Activated T-helper 1 cell treated with anti-CD3 and anti-CD28 coated beads, Interleukin-12 subunit alpha, Interleukin-12 subunit beta, Interleukin-2, Interleukin-4 antibody, amounts not matched to agents 30 ng/mL and 10 ng/mL and 1 ng/mL, durations not matched to agents 14 hours and 24 hours and 36 hours (primary cell): Measurements from ENCODE around the gene KIAA1217. TPM values are rescaled to one million over a fixed set of nuclear protein-coding genes. Genes with fewer than 3 reads are reported as not detected.

Experiments
- DNase-seq: peaks from one replicate; pipeline ENCODE4 v3.0.0; 2021; ENCODE audit warnings: low spot score
- H3K27ac Mint-ChIP-seq: one replicate; pipeline ENCODE4 v1.8.0; 2021; ENCODE audit warnings: mild to moderate bottlenecking, mixed read lengths
- H3K27me3 Mint-ChIP-seq: one replicate; pipeline ENCODE4 v1.8.0; 2022; ENCODE audit warnings: mild to moderate bottlenecking, moderate library complexity, mixed read lengths; ENCODE audit not compliant: insufficient read depth
- H3K36me3 Mint-ChIP-seq: one replicate; pipeline ENCODE4 v1.8.0; 2021; ENCODE audit warnings: low read depth, mixed read lengths
- H3K4me1 Mint-ChIP-seq: one replicate; pipeline ENCODE4 v1.8.0; 2021; ENCODE audit warnings: low read depth, mixed read lengths
- H3K4me3 Mint-ChIP-seq: one replicate; pipeline ENCODE4 v1.8.0; 2021; ENCODE audit warnings: mild to moderate bottlenecking, moderate library complexity, mixed read lengths
- H3K9me3 Mint-ChIP-seq: one replicate; pipeline ENCODE4 v1.8.0; 2021; ENCODE audit warnings: mixed read lengths
- intact Hi-C: fragments of 100-400 bp; cut with micrococcal nuclease; formaldehyde crosslinking; loops from one replicate; pipeline ENCODE4 v1.15.1; 2024
- total RNA-seq: library from RNA; stranded (reverse); gene quantifications from 2 replicates; pipeline ENCODE4 v1.2.3, GENCODE V29; 2022

The KIAA1217 gene
- total RNA-seq, 1 donor from 2014 or later = 6.4 TPM

GRCh38 chr10:24406809-24407483 is 198.0 kb downstream of the KIAA1217 start:
- H3K27ac Mint-ChIP-seq = no peak overlapping the region
- H3K27me3 Mint-ChIP-seq = peaks cover 11% of the 10 kb centered on the region
- DNase-seq = no peak
- H3K4me1 Mint-ChIP-seq = no peaks in the 10 kb centered on the region
- no peaks in the 10 kb centered on the region for H3K9me3 Mint-ChIP-seq
- intact Hi-C loops = no loop called here
- H3K36me3 Mint-ChIP-seq = no peaks in the 10 kb centered on the region
- no peak overlapping the region for H3K4me3 Mint-ChIP-seq

DNA sequence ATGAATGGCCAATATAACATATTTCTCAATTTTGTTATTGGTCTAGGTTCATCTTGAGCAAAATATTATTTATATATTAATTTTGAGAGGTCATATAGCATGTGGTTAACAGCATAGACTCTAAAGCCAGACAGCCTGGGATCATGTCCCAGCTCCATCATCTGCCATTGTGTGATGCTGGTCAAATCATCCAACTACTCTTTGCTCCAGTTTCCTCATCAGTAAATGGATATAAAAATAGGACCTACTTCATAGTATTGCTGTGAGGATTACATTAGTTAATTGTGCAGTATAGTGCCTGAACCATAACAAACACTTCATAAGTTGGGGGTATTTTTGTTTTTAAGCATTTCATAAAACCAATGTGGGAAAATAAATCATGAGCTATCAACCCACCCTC is 199.0 kb downstream of the KIAA1217 start:
- Mint-ChIP-seq H3K36me3 (no peaks in the 10 kb centered on the region), H3K9me3 (no peaks in the 10 kb centered on the region), H3K4me3 (no peak overlapping the region)

DNA sequence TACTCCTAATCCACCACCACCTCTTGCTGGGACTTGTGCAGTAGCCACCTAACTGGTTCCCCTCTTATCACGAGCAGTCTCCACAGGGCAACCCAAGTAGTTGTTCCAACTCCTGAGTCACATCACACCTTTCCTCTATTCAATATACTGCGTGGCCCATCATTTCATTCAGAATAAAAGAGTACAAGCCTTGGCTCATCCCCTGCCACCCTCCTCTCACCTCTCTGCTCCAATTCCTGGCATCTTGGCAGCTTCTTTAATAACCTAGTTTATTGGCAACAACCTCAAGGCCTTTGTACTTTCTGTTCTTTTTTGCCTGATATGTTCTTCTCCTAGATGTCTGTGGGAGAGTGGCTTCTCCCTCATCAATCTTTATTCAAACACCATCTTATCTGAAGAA is 199.4 kb downstream of the KIAA1217 start:
- no peaks in the 10 kb centered on the region for H3K36me3 Mint-ChIP-seq
- no peaks in the 10 kb centered on the region for H3K4me1 Mint-ChIP-seq
- DNase-seq = no peak
- H3K9me3 Mint-ChIP-seq = no peaks in the 10 kb centered on the region
- no peak overlapping the region for H3K4me3 Mint-ChIP-seq
- H3K27ac Mint-ChIP-seq = no peak overlapping the region
- peaks cover 7% of the 10 kb centered on the region for H3K27me3 Mint-ChIP-seq
- intact Hi-C loops = no loop called here

More for the DNA sequence above, 199.0 kb downstream of the KIAA1217 start:
- H3K27ac Mint-ChIP-seq = no peak overlapping the region
- no peaks in the 10 kb centered on the region for H3K4me1 Mint-ChIP-seq
- intact Hi-C loops = no loop called here
- no peak for DNase-seq
- peaks cover 7% of the 10 kb centered on the region for H3K27me3 Mint-ChIP-seq

GRCh38 chr10:24414597-24414996 is 205.7 kb downstream of the KIAA1217 start:
- Mint-ChIP-seq H3K36me3 (peaks cover 2% of the 10 kb centered on the region), H3K27me3 (peaks cover 4% of the 10 kb centered on the region), H3K4me3 (no peak overlapping the region), H3K4me1 (no peaks in the 10 kb centered on the region), H3K9me3 (no peaks in the 10 kb centered on the region), H3K27ac (no peak overlapping the region)
- DNase-seq = no peak
- intact Hi-C loops = loop anchor here (1.0 to 2.0 kb wide), 2 partner anchors 32 to 52 kb away; no protein-coding TSS in a partner anchor

- no peaks in the 10 kb centered on the region for H3K27me3 Mint-ChIP-seq
- intact Hi-C loops = loop anchor here (2.0 kb wide), 1 partner anchor 33 kb away; no protein-coding TSS in a partner anchor
- H3K4me1 Mint-ChIP-seq = no peaks in the 10 kb centered on the region
- H3K27ac Mint-ChIP-seq = no peak overlapping the region
- peaks cover 2% of the 10 kb centered on the region for H3K36me3 Mint-ChIP-seq
- no peaks in the 10 kb centered on the region for H3K9me3 Mint-ChIP-seq
- H3K4me3 Mint-ChIP-seq = no peak overlapping the region
- no peak for DNase-seq
Measured at GRCh38 chr10:24415455-24416125, 206.7 kb downstream of the KIAA1217 start.

- Mint-ChIP-seq H3K27me3 (no peaks in the 10 kb centered on the region), H3K9me3 (no peaks in the 10 kb centered on the region), H3K4me1 (no peaks in the 10 kb centered on the region), H3K36me3 (peaks cover 2% of the 10 kb centered on the region), H3K4me3 (no peak overlapping the region), H3K27ac (no peak overlapping the region)
- DNase-seq = no peak
- intact Hi-C loops = no loop called here
Measured at GRCh38 chr10:24416248-24416647, 207.3 kb downstream of the KIAA1217 start.

DNA sequence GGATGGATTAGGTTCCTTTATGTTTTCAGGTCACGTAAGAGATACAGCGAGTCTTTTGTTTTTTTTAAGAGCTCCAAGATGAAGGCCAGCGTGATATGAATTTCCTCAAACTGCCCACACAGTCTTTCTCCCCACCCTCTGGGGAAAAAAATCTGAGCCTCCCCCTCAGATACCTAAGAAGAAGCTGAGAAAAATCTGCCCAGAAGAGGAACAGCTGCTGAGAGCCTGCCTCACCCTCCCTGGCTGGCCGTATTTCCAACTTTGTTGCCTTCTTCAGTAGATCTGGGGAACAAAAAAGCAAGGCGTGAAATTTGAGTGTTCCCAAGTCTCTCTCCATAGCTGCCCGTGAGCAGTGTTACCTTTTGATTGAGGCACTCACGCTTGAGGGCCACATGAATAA is 208.1 kb downstream of the KIAA1217 start:
- intact Hi-C loops = no loop called here
- no peaks in the 10 kb centered on the region for H3K9me3 Mint-ChIP-seq

GRCh38 chr10:24418532-24418931 is 209.6 kb downstream of the KIAA1217 start:
- H3K27ac Mint-ChIP-seq = no peak overlapping the region
- H3K4me3 Mint-ChIP-seq = no peak overlapping the region
- DNase-seq = no peak
- H3K36me3 Mint-ChIP-seq = peaks cover 2% of the 10 kb centered on the region
- no peaks in the 10 kb centered on the region for H3K9me3 Mint-ChIP-seq
- no peaks in the 10 kb centered on the region for H3K27me3 Mint-ChIP-seq
- no peaks in the 10 kb centered on the region for H3K4me1 Mint-ChIP-seq
- intact Hi-C loops = loop anchor here (1.0 kb wide), 1 partner anchor 85 kb away; no protein-coding TSS in a partner anchor

More for the DNA sequence above, 208.1 kb downstream of the KIAA1217 start:
- no peak for DNase-seq
- H3K36me3 Mint-ChIP-seq = peaks cover 2% of the 10 kb centered on the region
- H3K27me3 Mint-ChIP-seq = no peaks in the 10 kb centered on the region
- H3K4me1 Mint-ChIP-seq = no peaks in the 10 kb centered on the region
- H3K27ac Mint-ChIP-seq = no peak overlapping the region
- no peak overlapping the region for H3K4me3 Mint-ChIP-seq

DNA sequence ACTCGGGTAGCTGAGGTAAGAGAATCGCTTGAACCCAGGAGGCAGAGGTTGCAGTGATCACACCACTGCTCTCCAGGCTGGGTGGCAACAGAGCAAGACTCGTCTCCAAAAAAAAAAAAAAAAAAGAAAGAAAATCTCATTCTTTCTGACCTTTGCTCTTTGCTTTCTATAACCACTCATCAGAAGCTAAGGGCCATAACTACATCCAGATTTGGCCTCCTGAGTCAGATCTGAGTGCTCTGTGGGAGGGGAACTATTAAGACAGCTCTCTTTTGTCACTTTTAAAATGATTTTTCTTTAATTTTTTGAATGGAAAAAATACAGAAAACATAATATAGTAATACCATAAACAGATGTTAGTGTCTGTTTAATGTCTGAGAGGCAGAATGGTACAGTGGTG is 210.1 kb downstream of the KIAA1217 start:
- Mint-ChIP-seq H3K27me3 (no peaks in the 10 kb centered on the region), H3K27ac (no peak overlapping the region), H3K4me1 (no peaks in the 10 kb centered on the region), H3K9me3 (no peaks in the 10 kb centered on the region), H3K4me3 (no peak overlapping the region), H3K36me3 (peaks cover 2% of the 10 kb centered on the region)
- intact Hi-C loops = no loop called here
- DNase-seq = no peak

DNA sequence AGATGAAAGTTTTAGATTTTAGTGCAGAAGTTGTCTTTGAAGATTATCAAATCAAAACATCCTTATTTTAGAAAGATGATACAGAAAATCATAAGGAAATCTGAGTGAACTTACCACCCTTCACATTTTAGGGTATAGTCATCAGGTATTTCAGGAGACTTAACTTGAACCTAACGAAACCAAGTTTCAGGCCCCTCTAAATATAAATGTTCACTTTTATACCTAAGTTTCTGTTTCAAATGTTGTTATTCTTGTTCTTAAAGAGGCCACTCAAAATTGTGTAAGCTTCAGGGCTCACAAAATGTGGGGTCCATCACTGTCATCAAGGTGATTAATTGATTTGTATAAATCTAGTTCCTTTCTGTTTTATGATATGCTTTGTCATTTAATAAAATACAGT is 216.2 kb downstream of the KIAA1217 start:
- Mint-ChIP-seq H3K36me3 (no peaks in the 10 kb centered on the region), H3K9me3 (no peaks in the 10 kb centered on the region), H3K27me3 (peaks cover 4% of the 10 kb centered on the region), H3K4me3 (no peak overlapping the region), H3K4me1 (no peaks in the 10 kb centered on the region), H3K27ac (no peak overlapping the region)
- intact Hi-C loops = no loop called here
- no peak for DNase-seq

DNA sequence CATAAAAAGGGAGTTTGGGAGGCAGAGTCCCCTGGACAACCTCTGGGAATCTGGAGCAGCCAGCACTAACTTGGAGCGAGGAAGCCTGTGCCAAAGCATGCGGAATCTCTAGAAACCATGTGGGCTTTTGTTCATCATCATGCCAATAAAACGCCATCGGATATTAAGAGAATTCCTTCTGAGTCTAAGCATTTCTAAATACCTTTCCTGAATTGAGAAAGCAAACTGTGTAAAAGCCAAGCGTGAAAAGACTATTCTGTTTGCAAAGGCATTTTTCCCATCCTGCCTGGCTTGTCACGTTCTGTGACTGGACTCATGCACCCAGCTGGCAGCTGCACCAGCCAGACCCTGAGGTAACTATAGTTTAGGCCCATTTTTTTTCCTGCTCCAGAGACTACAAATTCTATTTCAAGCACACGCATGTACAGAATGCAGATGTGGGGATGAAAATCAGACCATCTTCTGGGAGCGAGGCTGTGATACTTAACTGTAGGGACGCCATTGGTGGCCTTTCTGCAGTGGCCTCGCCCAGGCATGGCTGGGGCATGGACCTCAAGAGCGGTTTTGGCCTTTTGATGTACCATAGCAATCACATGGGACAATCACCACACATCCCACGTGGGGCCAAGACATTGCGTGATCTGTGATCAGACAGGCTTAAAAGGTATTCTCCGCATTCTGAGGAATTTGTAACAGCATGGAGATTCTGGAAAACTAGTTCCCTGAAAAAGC is 218.9 kb downstream of the KIAA1217 start:
- Mint-ChIP-seq H3K27ac (no peak overlapping the region), H3K27me3 (peaks cover 4% of the 10 kb centered on the region), H3K4me3 (no peak overlapping the region), H3K36me3 (no peaks in the 10 kb centered on the region), H3K4me1 (no peaks in the 10 kb centered on the region), H3K9me3 (no peaks in the 10 kb centered on the region)
- intact Hi-C loops = no loop called here
- no peak for DNase-seq

DNA sequence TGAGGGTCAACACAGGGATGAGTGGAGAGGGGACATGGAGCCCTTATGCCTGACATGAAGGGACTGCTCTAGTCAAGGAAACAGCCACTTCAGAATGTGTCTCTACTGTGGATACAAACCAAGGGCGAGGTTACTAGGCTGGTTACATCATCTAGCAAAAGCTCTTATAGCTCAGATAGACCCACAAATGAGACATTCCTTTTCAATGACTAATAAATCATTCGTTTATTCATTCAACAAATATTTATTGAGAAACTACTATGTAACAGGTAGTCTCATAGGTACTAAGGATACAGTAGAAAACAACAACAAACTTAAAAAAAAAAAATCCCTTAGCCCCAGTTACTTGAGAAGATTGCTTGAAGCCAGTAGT is 219.5 kb downstream of the KIAA1217 start:
- intact Hi-C loops = no loop called here
- Mint-ChIP-seq H3K4me1 (no peaks in the 10 kb centered on the region), H3K4me3 (no peak overlapping the region), H3K27me3 (peaks cover 4% of the 10 kb centered on the region), H3K9me3 (no peaks in the 10 kb centered on the region), H3K27ac (no peak overlapping the region), H3K36me3 (no peaks in the 10 kb centered on the region)
- no peak for DNase-seq

DNA sequence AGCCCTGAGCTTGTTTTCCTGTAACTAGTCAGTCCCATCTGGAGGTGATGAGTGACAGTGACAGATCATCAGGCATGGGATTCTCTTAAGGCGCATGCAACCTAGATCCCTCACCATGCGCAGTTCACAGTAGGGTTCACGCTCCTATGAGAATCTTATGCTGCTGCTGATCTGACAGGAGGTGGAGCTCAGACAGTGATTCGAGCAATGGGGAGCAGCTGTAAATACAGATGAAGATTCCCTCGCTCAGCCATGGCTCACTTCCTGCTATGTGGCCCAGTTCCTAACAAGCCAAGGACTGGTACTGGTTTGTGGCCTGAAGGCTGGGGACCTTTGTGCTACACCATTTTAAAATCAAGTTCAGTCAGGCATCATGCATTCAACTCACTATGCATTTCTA is 221.7 kb downstream of the KIAA1217 start:
- Mint-ChIP-seq H3K27ac (no peak overlapping the region), H3K36me3 (no peaks in the 10 kb centered on the region), H3K27me3 (peaks cover 4% of the 10 kb centered on the region), H3K9me3 (no peaks in the 10 kb centered on the region), H3K4me1 (no peaks in the 10 kb centered on the region), H3K4me3 (no peak overlapping the region)
- DNase-seq = no peak
- intact Hi-C loops = no loop called here
